Naive thymus-derived CD4-positive, alpha-beta T cell (primary cell): Measurements from ENCODE around the gene MKNK1. TPM values are rescaled to one million over a fixed set of nuclear protein-coding genes. Genes with fewer than 3 reads are reported as not detected.

ENCODE experiments used
- ATAC-seq: fragments of 150-1000 bp; cut with Tn5 transposase; 2 replicates; pipeline ENCODE4 v1.10.0; 2021; ENCODE audit warnings: mild to moderate bottlenecking, moderate library complexity
- CTCF ChIA-PET: fragments of 350-600 bp; sonication (Branson Sonifier 250); formaldehyde crosslinking; loops from one replicate; lab custom pipeline; 2021; ENCODE audit warnings: antibody characterized with exemption; lab: Charles Lee
- POLR2A ChIA-PET: fragments of 350-600 bp; sonication (Branson Sonifier 250); formaldehyde crosslinking; loops from one replicate; lab custom pipeline; 2021; ENCODE audit warnings: antibody characterized with exemption, inconsistent platforms; lab: Charles Lee
- DNase-seq, 9 donors: peaks; one replicate each; pipeline versions ENCODE4 v3.0.0 to v3.0.0-alpha.2; 2020 to 2022; ENCODE audit warnings: mixed read lengths in 1 of 9
- H3K27ac ChIP-seq: one replicate; pipeline ENCODE4 v1.7.0; 2013; ENCODE audit warnings: mild to moderate bottlenecking, low read depth, low read length, moderate library complexity
- H3K27me3 ChIP-seq, 2 donors: one replicate each; pipeline ENCODE4 v1.7.0; 2013; ENCODE audit warnings: low read length in 2 of 2, mild to moderate bottlenecking in 2 of 2, moderate library complexity in 2 of 2; ENCODE audit not compliant: control insufficient read depth in 2 of 2, insufficient read depth in 2 of 2
- H3K36me3 ChIP-seq, 3 experiments: 1 replicate in 2 of 3; 2 replicates in 1 of 3; pipeline ENCODE4 v1.7.0; 2013; ENCODE audit warnings: low read length in 3 of 3, mild to moderate bottlenecking in 3 of 3, moderate library complexity in 1 of 3; ENCODE audit not compliant: insufficient read depth in 3 of 3, control insufficient read depth in 2 of 3
- H3K4me1 ChIP-seq, 2 donors: one replicate each; pipeline ENCODE4 v1.7.0; 2013; ENCODE audit warnings: low read length in 2 of 2, mild to moderate bottlenecking in 2 of 2, moderate library complexity in 1 of 2; ENCODE audit not compliant: control insufficient read depth in 2 of 2, insufficient read depth in 2 of 2
- H3K4me3 ChIP-seq: 2 replicates; pipeline ENCODE4 v1.7.0; 2013; ENCODE audit warnings: mild to moderate bottlenecking, low read length
- H3K9me3 ChIP-seq, 3 experiments: 1 replicate in 2 of 3; 2 replicates in 1 of 3; pipeline ENCODE4 v1.7.0; 2013; ENCODE audit warnings: low read length in 3 of 3; ENCODE audit not compliant: control insufficient read depth in 2 of 3
- H3K27ac Mint-ChIP-seq, 9 donors: one replicate each; pipeline ENCODE4 v1.8.0; 2020 to 2022; ENCODE audit warnings: mixed read lengths in 9 of 9, mild to moderate bottlenecking in 8 of 9, moderate library complexity in 5 of 9, inconsistent platforms in 2 of 9
- H3K27me3 Mint-ChIP-seq, 5 donors: one replicate each; pipeline ENCODE4 v1.8.0; 2021 to 2022; ENCODE audit warnings: mixed read lengths in 5 of 5, mild to moderate bottlenecking in 1 of 5
- H3K36me3 Mint-ChIP-seq, 5 donors: one replicate each; pipeline ENCODE4 v1.8.0; 2020 to 2022; ENCODE audit warnings: mixed read lengths in 5 of 5, mild to moderate bottlenecking in 3 of 5, inconsistent platforms in 1 of 5
- H3K4me1 Mint-ChIP-seq, 7 donors: one replicate each; pipeline ENCODE4 v1.8.0; 2020 to 2022; ENCODE audit warnings: mixed read lengths in 7 of 7, mild to moderate bottlenecking in 3 of 7, inconsistent platforms in 1 of 7
- H3K4me3 Mint-ChIP-seq, 10 donors: one replicate each; pipeline ENCODE4 v1.8.0; 2020 to 2022; ENCODE audit warnings: mild to moderate bottlenecking in 10 of 10, mixed read lengths in 10 of 10, moderate library complexity in 6 of 10, inconsistent platforms in 2 of 10
- H3K9me3 Mint-ChIP-seq, 11 donors: one replicate each; pipeline ENCODE4 v1.8.0; 2020 to 2022; ENCODE audit warnings: mixed read lengths in 11 of 11, mild to moderate bottlenecking in 4 of 11, inconsistent platforms in 1 of 11, moderate library complexity in 1 of 11
- intact Hi-C, 2 donors: fragments of 100-400 bp; cut with micrococcal nuclease; formaldehyde crosslinking; loops; one replicate each; pipeline ENCODE4 v1.15.1; 2023
- polyA plus RNA-seq, 2 donors: library from polyadenylated mRNA; unstranded; fragments of 300-500 nt; fragmentation: Illumina TruSeq; gene quantifications; one replicate each; pipeline ENCODE4 v1.2.3, GENCODE V29; 2021
- total RNA-seq, 6 experiments: library from RNA in 5 of 6; stranded (reverse) in 5 of 6; gene quantifications; 1 replicate in 5 of 6; 2 replicates in 1 of 6; pipeline ENCODE4 v1.2.3 and lab custom pipeline; 2021 to 2026

Gene MKNK1
- total and polyA plus RNA-seq, 7 experiments from 2014 or later = 21.9 to 80.1 (median 53.3) TPM

GRCh38 chr1:46510341-46510997 is 93.6 kb downstream of the MKNK1 start:
- POLR2A ChIA-PET = no interaction called here
- Histone ChIP-seq H3K4me1 (no peaks in the 10 kb centered on the region), H3K4me3 (no peak overlapping the region), H3K9me3 (no peaks in the 10 kb centered on the region), H3K27me3 (no peaks in the 10 kb centered on the region), H3K36me3 (no peaks in the 10 kb centered on the region), H3K27ac (no peak overlapping the region)
- DNase-seq (no peak), ATAC-seq (no peak)
- CTCF ChIA-PET = interaction anchor here (0.6 kb wide), 1 partner anchor 16 kb away, joined by 3 read pairs; no protein-coding TSS in a partner anchor
- Mint-ChIP-seq H3K4me3 (no peak overlapping the region), H3K27ac (no peak overlapping the region), H3K4me1 (no peaks in the 10 kb centered on the region), H3K27me3 (peaks cover 0 to 27% (median 7%) of the 10 kb centered on the region in 5 donors), H3K9me3 (peaks cover 0 to 2% (median 0%) of the 10 kb centered on the region in 11 donors), H3K36me3 (no peaks in the 10 kb centered on the region)
- intact Hi-C loops = no loop called here

- CTCF ChIA-PET = no interaction called here
- H3K4me1 Mint-ChIP-seq = no peaks in the 10 kb centered on the region
- peaks cover 0 to 2% (median 0%) of the 10 kb centered on the region in 11 donors for H3K9me3 Mint-ChIP-seq
These were observed 95.3 kb downstream of the MKNK1 start for GRCh38 chr1:46508757-46509156.

More at GRCh38 chr1:46508757-46509156, 95.3 kb downstream of the MKNK1 start:
- DNase-seq (no peak), ATAC-seq (no peak)
- H3K4me3 ChIP-seq = no peak overlapping the region
- no peaks in the 10 kb centered on the region for H3K36me3 Mint-ChIP-seq
- no peak overlapping the region for H3K27ac ChIP-seq
- intact Hi-C loops = no loop called here
- POLR2A ChIA-PET = no interaction called here
- H3K27me3 Mint-ChIP-seq = peaks cover under 1 to 28% (median 9%) of the 10 kb centered on the region in 5 donors
- no peaks in the 10 kb centered on the region for H3K27me3 ChIP-seq
- no peaks in the 10 kb centered on the region for H3K9me3 ChIP-seq
- no peaks in the 10 kb centered on the region for H3K36me3 ChIP-seq
- no peak overlapping the region for H3K27ac Mint-ChIP-seq
- H3K4me1 ChIP-seq = no peaks in the 10 kb centered on the region
- no peak overlapping the region for H3K4me3 Mint-ChIP-seq

Other genes with a start within 250 kb of the MKNK1 start
- 10 to 100 TPM in 2 of 5 experiments, 1 to 10 TPM in 3; 3.8 to 17.1 (median 8.5) TPM for gene FAAH, start 210.0 kb downstream of the MKNK1 start, total RNA-seq
- 1 to 10 TPM; 1.6 to 4.3 TPM for gene FAAH, start 210.0 kb downstream of the MKNK1 start, polyA plus RNA-seq
- not detected for gene DMBX1, start 114.4 kb downstream of the MKNK1 start, total RNA-seq
- not detected for gene DMBX1, start 114.4 kb downstream of the MKNK1 start, polyA plus RNA-seq
- not detected for gene KNCN, start 52.6 kb downstream of the MKNK1 start, total RNA-seq
- gene KNCN, start 52.6 kb downstream of the MKNK1 start, polyA plus RNA-seq = not detected
- 10 to 100 TPM; 12.1 to 25.8 (median 25.2) TPM for gene MOB3C, start 12.5 kb upstream of the MKNK1 start, total RNA-seq
- gene MOB3C, start 12.5 kb upstream of the MKNK1 start, polyA plus RNA-seq = 10 to 100 TPM in 1 of 2 donors, 1 to 10 TPM in 1; 9.3 to 21.7 TPM
- gene ATPAF1, start 64.1 kb upstream of the MKNK1 start, total RNA-seq = 10 to 100 TPM; 17.3 to 49.5 (median 28.6) TPM
- 10 to 100 TPM; 78.1 to 82.2 TPM for gene ATPAF1, start 64.1 kb upstream of the MKNK1 start, polyA plus RNA-seq
- under 1 TPM in 1 of 5 experiments, not detected in 4; 0.49 TPM for gene TEX38, start 67.6 kb upstream of the MKNK1 start, total RNA-seq
- under 1 TPM in 1 of 2 donors, not detected in 1; 0.32 TPM for gene TEX38, start 67.6 kb upstream of the MKNK1 start, polyA plus RNA-seq
- gene EFCAB14, start 114.8 kb upstream of the MKNK1 start, total RNA-seq = 10 to 100 TPM; 64.5 to 98.2 (median 89.5) TPM
- gene EFCAB14, start 114.8 kb upstream of the MKNK1 start, polyA plus RNA-seq = 100 to 1,000 TPM; 102 to 130 TPM
- gene CYP4B1, start 194.8 kb upstream of the MKNK1 start, total RNA-seq = not detected
- gene CYP4B1, start 194.8 kb upstream of the MKNK1 start, polyA plus RNA-seq = not detected